ENCODE data around the gene TGFBR3. TPM values are rescaled to one million over a fixed set of nuclear protein-coding genes. Genes with fewer than 3 reads are reported as not detected.

TGFBR3 gene
- total and polyA plus RNA-seq, 9 of the 15 experiments (the other 6 are each of a cell fraction or from before 2014, with no cell fraction given) = 3.6 to 32.4 (median 15.6) TPM

DNA sequence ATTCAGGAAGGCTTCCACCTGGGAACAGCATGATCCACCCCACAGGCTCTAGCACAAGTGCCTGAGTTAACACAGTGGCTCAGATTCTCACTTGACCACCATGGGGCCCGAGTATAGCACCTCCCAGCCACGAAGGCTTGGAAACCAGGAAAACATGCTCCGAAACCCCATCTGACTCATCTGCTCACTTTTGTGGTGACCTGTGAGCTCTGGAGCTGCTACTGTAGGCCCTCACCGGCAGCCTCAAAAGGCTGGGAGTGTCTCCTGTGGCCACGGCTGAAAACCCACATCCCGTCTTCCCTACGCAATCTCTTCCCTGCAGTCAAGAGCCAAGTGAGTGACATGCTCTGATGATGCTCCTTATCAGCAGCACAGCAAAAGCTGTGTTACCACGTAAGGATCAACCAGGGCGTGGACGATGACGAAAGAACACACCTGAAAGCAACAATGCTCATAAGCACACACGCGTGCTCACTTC, 81.4 kb downstream of the TGFBR3 start (continued):
- TF ChIP-seq ZNF766 (CRISPR knock-in tag; conservative IDR thresholded peaks at IDR 0.05) (peak; percentile 81; the same call in 1 of the 2 replicates), STAT5A (IDR thresholded peaks at IDR 0.05; ENCODE audit: borderline replicate concordance, low read length) (peak; percentile 87), RB1 (IDR thresholded peaks at IDR 0.05; ENCODE audit: low read depth) (peak; percentile 56; the same call in 1 of the 2 replicates), SMAD4 (CRISPR knock-in tag; conservative IDR thresholded peaks at IDR 0.05) (peak; percentile 89), SRF (CRISPR knock-in tag; IDR thresholded peaks at IDR 0.05) (no peak), ZBTB1 (CRISPR knock-in tag; IDR thresholded peaks at IDR 0.05; ENCODE audit: borderline replicate concordance, low read depth) (peak; percentile 51; the same call in 1 of the 2 replicates), CXXC5 (CRISPR knock-in tag; IDR thresholded peaks at IDR 0.05) (peak; percentile 90), ZFX (CRISPR knock-in tag; IDR thresholded peaks at IDR 0.05) (0 out of 2 replicates have a peak, but pooled peaks have one; percentile 23), FOSL1 (tag; conservative IDR thresholded peaks at IDR 0.05) (peak; percentile 93), JUN (IDR thresholded peaks at IDR 0.05; ENCODE audit: borderline replicate concordance, low read depth, low read length) (peak; percentile 79; the same call in 1 of the 2 replicates), JUN (CRISPR knock-in tag; IDR thresholded peaks at IDR 0.05; ENCODE audit: borderline replicate concordance) (peak; percentile 77; the same call in 1 of the 2 replicates), GABPB1 (CRISPR knock-in tag; IDR thresholded peaks at IDR 0.05) (peak; percentile 76), ZBED1 (IDR thresholded peaks at IDR 0.05) (peak; percentile 39; the same call in 1 of the 2 replicates), ZKSCAN3 (CRISPR knock-in tag; IDR thresholded peaks at IDR 0.05) (no peak)
- TF ChIP-seq, protein P1, sequence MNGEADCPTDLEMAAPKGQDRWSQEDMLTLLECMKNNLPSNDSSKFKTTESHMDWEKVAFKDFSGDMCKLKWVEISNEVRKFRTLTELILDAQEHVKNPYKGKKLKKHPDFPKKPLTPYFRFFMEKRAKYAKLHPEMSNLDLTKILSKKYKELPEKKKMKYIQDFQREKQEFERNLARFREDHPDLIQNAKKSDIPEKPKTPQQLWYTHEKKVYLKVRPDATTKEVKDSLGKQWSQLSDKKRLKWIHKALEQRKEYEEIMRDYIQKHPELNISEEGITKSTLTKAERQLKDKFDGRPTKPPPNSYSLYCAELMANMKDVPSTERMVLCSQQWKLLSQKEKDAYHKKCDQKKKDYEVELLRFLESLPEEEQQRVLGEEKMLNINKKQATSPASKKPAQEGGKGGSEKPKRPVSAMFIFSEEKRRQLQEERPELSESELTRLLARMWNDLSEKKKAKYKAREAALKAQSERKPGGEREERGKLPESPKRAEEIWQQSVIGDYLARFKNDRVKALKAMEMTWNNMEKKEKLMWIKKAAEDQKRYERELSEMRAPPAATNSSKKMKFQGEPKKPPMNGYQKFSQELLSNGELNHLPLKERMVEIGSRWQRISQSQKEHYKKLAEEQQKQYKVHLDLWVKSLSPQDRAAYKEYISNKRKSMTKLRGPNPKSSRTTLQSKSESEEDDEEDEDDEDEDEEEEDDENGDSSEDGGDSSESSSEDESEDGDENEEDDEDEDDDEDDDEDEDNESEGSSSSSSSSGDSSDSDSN (IDR thresholded peaks at IDR 0.05; ENCODE audit: borderline replicate concordance in 1 of 2, low read depth in 2 of 2, low read length in 2 of 2) = peak in 1 of 2 experiments; percentile 75; a peak in 1 of 4 replicates
- TF ChIP-seq, protein P2, sequence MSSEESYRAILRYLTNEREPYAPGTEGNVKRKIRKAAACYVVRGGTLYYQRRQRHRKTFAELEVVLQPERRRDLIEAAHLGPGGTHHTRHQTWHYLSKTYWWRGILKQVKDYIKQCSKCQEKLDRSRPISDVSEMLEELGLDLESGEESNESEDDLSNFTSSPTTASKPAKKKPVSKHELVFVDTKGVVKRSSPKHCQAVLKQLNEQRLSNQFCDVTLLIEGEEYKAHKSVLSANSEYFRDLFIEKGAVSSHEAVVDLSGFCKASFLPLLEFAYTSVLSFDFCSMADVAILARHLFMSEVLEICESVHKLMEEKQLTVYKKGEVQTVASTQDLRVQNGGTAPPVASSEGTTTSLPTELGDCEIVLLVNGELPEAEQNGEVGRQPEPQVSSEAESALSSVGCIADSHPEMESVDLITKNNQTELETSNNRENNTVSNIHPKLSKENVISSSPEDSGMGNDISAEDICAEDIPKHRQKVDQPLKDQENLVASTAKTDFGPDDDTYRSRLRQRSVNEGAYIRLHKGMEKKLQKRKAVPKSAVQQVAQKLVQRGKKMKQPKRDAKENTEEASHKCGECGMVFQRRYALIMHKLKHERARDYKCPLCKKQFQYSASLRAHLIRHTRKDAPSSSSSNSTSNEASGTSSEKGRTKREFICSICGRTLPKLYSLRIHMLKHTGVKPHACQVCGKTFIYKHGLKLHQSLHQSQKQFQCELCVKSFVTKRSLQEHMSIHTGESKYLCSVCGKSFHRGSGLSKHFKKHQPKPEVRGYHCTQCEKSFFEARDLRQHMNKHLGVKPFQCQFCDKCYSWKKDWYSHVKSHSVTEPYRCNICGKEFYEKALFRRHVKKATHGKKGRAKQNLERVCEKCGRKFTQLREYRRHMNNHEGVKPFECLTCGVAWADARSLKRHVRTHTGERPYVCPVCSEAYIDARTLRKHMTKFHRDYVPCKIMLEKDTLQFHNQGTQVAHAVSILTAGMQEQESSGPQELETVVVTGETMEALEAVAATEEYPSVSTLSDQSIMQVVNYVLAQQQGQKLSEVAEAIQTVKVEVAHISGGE (CRISPR knock-in tag; IDR thresholded peaks at IDR 0.05) = 0 out of 6 replicates have a peak, but pooled peaks of 1 of the 3 experiments have one; percentile 37
- TF ChIP-seq, protein P3, sequence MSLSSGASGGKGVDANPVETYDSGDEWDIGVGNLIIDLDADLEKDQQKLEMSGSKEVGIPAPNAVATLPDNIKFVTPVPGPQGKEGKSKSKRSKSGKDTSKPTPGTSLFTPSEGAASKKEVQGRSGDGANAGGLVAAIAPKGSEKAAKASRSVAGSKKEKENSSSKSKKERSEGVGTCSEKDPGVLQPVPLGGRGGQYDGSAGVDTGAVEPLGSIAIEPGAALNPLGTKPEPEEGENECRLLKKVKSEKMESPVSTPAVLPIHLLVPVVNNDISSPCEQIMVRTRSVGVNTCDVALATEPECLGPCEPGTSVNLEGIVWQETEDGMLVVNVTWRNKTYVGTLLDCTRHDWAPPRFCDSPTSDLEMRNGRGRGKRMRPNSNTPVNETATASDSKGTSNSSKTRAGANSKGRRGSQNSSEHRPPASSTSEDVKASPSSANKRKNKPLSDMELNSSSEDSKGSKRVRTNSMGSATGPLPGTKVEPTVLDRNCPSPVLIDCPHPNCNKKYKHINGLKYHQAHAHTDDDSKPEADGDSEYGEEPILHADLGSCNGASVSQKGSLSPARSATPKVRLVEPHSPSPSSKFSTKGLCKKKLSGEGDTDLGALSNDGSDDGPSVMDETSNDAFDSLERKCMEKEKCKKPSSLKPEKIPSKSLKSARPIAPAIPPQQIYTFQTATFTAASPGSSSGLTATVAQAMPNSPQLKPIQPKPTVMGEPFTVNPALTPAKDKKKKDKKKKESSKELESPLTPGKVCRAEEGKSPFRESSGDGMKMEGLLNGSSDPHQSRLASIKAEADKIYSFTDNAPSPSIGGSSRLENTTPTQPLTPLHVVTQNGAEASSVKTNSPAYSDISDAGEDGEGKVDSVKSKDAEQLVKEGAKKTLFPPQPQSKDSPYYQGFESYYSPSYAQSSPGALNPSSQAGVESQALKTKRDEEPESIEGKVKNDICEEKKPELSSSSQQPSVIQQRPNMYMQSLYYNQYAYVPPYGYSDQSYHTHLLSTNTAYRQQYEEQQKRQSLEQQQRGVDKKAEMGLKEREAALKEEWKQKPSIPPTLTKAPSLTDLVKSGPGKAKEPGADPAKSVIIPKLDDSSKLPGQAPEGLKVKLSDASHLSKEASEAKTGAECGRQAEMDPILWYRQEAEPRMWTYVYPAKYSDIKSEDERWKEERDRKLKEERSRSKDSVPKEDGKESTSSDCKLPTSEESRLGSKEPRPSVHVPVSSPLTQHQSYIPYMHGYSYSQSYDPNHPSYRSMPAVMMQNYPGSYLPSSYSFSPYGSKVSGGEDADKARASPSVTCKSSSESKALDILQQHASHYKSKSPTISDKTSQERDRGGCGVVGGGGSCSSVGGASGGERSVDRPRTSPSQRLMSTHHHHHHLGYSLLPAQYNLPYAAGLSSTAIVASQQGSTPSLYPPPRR (CRISPR knock-in tag; IDR thresholded peaks at IDR 0.05; ENCODE audit: borderline replicate concordance) = peak; percentile 96; the same call in 1 of the 2 replicates
